HG03196 (cell line): ENCODE measurements around the gene SDHB.
A peak's percentile ranks its signal among the peaks of the same experiment; 100 is the strongest.

Experiments used
- ATAC-seq: cut with Tn5 transposase; IDR thresholded peaks from one replicate; pipeline ENCODE4 v1.9.1; 2021; ENCODE audit not compliant: unreplicated experiment

The SDHB gene

DNA sequence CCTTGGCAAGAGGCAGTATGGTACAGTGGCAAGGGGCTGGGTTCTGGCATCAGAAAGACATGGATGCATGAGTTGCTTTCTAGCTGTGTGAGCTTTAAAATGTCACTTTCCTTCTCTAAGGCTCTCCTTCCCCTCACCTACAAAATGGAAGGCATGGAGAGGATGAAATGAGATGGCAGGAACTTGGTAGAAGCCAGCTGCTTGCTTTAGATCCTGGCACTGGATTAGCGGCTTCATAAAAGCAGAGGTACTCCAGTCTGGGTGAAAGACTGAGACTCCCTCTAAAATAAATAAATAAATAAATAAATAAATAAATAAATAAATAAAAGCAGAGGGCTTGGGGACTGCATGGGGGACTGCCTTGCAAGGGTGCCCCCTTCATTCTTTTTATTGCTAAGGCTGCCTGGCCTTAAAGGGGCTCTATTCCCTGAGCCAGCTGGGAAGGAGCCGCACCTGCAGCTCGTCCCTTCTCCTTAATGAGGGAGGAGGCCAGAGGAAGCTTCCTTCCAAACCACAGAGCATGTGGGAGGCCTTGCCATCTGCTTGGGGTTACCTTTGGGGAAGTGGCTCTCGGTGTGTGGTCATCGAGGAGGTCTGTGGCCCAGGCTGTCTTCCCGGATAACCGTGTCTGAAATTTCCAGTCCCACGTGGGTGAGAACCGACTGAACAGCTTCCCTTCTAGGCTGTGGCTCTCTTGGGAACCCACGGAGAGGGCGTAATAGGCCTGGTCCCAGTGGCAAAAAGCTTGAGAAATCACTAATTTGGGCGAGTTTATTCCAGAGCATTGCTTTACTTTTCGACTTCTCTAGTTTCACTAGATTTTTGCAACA is 40.1 kb downstream of the SDHB start:
- no peak for ATAC-seq

- ATAC-seq = no peak
Measured at GRCh38 chr1:17012775-17013490, 40.9 kb downstream of the SDHB start.

DNA sequence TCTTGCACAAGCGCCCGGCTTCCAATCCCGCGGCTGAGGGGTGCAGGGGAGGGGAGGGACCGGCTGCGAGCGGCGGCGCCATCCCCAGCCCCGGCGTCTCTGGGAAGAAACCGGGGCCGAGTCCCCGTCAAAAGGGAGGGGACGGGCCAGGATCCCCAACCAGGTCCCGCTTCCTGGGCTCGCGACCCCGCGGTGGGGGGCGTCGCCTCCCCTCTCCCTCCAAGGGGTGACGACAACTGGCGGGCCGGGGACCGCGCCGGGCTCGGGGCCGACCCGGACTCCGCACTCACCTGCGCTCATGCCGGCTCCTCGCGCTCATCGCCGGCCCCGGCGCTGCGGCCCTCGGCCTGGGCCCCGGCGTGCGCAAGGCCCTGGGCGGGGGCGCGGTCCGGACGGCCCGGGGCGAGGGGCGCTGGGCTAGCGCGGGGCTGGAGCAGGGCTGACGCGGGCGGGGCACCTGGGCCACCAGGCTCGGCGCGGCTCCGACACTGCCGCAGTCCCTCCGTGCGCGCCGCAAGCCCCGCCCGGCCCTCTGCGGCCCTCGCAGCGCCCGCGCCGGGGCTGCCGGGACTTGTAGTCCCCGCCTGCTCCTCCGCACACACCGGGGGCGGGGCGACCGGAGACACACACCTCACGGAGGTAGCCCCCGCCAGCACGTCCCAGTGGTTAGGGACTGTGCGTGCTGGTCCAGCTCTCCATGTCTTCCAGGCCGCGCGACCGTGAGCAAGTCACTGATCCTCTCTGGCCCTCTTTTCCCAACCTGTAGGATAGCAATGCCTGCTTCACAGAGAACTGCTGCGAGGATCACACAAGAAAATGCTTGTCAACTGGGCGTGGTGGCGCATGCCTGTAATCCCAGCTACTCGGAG is 42.2 kb downstream of the SDHB start, which contains the start of gene ATP13A2:
Gene ATP13A2 (minus strand): TSS at position 490 of the 869 bp plus-strand sequence. CDS start 190 bp downstream, at position 300.
- peak; percentile 84 for ATAC-seq

- peak; percentile 8 for ATAC-seq
Measured at GRCh38 chr1:17011092-17011438, 42.8 kb downstream of the SDHB start.

DNA sequence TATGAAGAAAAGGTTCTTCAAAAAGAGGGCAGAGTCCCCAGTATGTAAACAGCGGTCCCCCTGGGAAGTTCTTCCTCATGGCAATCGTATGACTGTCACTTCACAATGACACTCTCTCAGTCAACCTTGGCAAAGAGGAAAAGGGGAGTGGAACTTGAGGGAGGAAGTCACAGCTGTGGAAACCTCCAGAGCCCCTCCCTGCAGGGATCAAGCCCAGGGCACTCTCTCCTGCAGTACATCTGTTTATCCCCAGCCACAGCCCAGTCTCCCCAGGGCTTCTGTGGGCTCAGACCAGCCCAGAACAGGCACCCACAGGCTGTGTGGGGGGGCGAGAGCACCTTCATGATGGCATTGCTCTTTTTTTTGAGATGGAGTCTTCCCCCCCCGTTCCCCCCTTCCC is 44.1 kb downstream of the SDHB start:
- no peak for ATAC-seq

DNA sequence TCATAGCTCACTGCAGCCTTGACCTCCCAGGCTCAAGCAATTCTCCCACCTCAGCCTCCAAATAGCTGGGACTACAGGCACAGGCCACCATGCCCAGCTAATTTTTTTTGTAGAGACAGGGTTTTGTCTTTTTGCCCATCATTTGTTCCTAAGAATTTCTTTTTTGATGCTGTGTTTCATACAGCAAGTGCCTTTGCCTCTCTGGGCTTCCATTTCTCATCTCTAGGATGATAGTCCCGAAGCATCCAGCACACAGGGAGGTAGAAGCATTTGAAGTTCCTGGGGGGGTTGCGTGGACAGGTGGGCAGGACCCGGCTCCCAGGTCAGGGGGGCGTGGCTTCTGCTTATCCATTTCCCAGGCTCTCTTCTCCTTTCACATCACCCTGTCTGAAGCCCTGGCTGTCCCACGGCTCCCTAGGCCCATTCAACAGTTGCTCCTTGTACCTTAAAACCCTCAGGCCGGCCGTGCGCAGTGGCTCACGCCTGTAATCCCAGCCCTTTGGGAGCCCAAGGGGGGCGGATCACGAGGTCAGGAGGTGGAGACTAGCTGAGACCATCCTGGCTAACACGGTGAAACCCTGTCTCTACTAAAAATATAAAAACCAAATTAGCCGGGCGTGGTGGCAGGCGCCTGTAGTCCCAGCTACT is 45.5 kb downstream of the SDHB start:
- ATAC-seq = no peak

DNA sequence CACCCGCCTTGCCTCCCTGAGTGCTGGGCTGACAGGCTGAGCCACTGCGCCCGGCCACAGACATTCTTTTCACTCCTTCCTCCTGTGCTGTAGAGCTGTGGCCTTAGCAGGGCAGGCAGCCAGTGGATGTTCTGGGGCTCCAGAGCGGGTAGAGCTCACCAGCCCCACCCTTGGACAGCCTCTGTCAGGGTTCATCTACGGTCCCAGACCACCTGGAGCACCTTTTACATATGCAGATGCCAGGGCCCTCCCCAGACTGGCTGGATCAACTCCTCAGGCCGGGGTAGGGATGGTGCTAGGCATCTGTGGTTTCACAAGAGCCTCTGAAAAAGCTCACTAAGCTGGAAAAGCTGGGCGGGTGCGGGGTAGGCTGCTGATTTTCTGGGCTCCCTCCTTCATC is 46.7 kb downstream of the SDHB start:
- ATAC-seq = no peak

- ATAC-seq = no peak
Measured at GRCh38 chr1:17005365-17005740, 48.5 kb downstream of the SDHB start.

DNA sequence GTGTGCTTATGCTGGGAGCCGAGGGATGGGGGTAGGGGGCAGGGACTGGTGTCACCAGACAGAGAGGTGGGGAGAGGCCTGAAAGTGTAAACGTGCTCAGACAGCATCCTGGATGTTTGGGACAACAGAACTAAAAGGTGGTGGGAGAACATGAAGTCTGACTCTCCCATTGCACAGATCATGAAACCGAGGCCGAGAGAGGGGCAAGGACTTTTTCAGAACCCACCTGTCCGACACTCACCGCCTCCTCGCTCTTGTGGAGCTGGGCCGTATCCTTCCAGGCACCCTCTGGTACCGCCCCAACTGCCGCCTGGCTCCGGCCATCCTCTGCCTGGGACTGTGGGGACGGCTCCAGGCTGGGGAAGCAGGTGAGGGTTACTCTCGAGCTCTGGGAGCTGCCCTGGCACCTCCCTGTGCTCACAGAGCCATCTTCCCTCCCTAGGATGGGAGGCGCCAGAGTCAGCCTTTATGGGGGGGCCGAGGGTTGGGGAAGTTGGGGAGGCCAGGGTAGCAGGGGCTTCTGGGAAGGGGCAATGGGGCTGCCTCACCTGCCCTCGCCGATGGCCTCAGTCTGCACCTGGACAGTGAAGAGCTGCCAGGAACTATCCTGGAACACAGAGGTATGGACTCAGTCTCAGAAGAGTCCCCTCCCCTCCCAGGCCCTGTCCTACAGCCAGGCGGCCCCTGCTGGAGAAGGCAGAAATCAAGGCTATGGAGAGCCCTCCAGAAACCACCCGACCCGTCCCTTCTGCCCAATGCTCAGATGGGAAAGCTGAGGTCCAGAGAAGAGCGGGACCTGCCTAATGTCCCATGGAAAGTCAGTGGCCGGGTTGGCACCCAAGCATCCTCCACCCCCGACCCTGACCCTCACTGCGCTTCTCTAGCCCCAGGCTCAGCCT is 49.1 kb downstream of the SDHB start:
- ATAC-seq = no peak

- no peak for ATAC-seq
Measured at GRCh38 chr1:17002524-17002902, 51.3 kb downstream of the SDHB start.

DNA sequence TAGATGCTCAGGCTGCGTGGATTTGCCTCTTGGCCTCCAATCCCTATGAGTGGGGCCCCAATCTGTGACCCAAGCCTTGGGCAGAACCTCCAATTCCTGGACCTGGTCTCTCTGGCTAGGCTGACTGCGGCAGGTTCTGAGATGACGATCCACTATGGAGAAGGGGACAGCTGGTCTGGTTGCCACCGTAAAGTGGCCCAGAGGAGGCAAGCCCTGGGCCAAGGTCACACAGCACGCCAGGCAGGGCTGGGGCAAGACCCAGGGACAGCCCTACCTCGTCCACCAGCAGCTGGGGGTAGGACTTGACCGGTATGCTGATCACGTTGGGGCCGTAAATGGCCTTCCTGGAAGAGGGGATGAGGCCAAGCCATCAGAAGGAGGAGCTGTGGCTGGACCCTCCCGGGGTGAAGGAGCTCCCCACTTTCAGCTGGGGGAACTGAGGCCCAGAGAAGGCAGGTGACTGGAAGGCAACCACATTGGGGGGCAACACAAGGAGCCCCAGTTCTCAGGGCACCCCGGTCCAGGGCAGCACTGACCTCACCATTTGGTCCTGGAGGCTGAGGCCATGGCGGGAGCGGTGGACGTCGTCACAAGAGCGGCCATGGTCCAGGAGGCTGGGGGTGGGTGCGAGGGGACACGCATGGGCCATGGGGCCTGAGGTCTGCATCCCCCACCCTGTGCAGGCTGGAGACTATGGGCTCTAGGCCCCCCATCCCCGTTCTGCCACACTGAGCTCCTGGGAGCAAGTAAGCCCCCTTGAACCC is 51.9 kb downstream of the SDHB start:
- no peak for ATAC-seq

DNA sequence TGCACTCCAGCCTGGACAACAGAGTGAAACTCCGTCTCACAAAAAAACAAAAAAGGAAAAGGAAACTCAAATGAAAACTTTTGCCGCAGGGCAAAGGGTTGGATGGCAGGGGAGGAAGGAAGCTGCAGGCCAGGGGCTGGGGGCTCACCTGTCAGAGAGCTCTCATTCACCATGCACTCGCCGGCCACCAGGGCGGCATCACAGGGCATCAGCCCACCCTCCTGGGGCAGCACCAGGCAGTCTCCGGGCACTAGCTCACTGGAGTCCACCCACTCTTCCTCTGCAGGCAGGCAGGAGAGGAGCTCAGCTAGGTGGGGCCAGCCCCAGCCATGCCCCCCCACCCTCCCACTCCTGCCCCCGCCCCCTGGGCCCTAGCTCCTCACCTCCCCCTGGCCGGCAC is 54.0 kb downstream of the SDHB start:
- ATAC-seq = no peak

GRCh38 chr1:16998589-16998988 is 55.2 kb downstream of the SDHB start:
- no peak for ATAC-seq

DNA sequence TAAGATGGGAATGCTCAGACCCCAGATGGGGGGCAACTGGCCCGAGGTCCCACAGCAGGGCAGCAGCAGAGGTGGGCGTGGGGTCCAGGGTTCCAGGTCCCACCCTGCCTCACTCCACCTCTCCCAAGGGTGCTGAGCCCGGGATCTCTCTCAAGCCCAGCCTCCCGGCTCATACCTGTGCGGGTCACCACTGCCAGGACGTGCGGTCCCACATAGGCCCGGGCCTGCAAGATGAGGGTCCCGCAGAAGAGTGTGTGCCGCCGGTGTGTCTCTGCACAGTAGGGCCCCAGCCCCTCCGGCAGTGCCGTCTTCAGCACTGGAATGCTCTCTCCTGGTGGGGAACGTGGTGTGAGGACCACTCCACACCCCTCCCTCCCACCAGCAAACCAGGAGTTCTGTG is 57.0 kb downstream of the SDHB start:
- ATAC-seq = no peak

- no peak for ATAC-seq
Measured at GRCh38 chr1:16993521-16994038, 60.3 kb downstream of the SDHB start.

DNA sequence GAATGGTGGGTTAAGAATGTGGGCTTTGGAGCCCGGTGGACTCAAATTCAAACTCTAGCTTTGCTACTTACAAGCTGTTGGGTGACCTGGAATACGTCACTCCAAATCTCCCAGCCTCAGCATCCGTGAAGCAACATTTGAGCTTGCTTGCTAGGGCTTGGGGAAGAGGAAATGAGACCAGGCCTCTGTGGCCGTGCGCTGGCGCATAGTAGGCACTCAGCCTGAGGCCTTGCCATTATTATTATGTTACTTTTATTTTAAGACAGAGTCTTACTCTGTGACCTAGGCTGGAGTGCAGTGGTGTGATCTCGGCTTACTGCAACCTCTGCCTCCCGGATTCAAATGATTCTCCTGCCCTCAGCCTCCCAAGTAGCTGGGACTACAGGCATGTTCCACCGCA is 61.2 kb downstream of the SDHB start:
- no peak for ATAC-seq

DNA sequence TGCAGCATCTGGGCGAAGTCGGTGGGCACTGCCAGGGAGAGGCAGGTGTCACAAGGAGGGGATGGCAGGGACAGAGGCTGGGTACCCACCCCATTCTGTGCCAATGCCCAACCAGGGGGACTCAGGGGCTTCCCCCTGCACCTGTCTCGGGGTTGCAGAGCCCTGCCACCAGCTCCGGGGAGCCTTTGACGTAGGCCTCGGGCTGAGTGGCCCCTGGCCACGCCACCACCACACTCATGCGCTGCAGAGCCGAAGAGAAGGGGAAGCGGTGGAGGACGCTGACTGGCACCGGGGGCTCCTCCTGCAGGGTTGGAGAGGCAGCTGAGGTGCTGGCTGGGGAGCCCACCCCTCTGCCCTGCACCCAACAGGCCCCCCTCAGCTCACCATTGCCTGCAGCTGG is 61.7 kb downstream of the SDHB start:
- no peak for ATAC-seq

DNA sequence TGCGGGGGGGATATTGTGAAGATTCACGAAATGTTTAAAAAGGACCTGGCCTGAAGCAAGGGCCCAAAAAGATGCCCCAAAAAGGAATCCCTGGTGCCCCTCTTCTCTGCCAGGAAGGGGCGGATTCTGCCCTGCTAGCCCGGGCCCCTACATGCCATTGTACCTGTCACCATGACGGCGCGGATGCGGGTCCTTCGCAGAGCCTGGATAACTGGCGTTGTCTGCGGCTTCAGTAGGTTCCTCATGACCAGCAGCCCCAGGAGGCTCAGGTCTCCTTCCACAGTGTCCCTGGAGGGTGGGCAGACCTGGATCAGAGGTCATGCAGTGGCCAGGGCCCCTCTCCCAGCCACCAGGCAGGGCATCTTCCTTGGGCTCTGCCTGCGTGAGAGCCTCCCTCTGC is 62.3 kb downstream of the SDHB start:
- ATAC-seq = no peak
